Breast epithelium (tissue), 3 donors: Measurements from ENCODE around the gene RXFP4.

Experiments
- POLR2A ChIP-seq: fragments of 450-650 bp; IDR thresholded peaks from one replicate; pipeline ENCODE4 v1.6.1; 2016; ENCODE audit warnings: antibody characterized with exemption, mild to moderate bottlenecking, moderate library complexity
- TF ChIP-seq, protein P1 (sequence below), 3 donors: fragments of 450-650 bp; IDR thresholded peaks; one replicate each; pipeline ENCODE4 v1.5.1; 2016 to 2017; ENCODE audit warnings: antibody characterized with exemption in 3 of 3, mild to moderate bottlenecking in 3 of 3, moderate library complexity in 3 of 3

DNA sequence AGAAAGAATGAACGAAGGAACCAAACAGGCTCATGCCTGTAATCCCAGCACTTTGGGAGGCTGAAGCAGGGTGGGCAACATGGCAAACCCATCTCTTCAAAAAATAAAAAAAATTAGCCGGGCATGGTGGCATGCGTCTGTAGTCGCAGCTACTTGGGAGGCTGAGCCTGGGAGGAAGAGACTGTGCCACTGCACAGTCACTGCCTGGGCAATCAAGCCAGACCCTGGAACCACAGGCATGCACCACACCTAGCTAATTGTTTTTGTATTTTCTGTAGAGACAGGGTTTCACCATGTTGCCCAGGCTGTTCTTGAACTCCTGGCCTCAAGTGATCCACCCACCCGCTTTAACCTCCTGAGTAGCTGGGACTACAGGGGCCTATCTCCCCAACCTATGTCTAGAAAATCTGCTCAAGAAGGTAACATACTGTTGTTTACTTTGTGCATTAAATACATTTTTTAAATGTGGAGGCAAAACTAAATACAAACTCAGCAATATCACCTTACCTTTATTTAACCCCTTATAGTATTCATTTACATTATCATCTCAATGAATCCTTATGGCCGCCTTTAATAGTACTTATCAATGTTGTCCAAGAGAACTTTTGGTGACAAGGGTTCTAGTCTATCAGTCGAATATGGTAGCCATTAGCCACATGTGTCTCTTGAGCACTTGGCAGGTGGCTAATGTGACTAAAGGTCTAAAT is 10.0 kb upstream of the RXFP4 start:
- TF ChIP-seq, protein P1, sequence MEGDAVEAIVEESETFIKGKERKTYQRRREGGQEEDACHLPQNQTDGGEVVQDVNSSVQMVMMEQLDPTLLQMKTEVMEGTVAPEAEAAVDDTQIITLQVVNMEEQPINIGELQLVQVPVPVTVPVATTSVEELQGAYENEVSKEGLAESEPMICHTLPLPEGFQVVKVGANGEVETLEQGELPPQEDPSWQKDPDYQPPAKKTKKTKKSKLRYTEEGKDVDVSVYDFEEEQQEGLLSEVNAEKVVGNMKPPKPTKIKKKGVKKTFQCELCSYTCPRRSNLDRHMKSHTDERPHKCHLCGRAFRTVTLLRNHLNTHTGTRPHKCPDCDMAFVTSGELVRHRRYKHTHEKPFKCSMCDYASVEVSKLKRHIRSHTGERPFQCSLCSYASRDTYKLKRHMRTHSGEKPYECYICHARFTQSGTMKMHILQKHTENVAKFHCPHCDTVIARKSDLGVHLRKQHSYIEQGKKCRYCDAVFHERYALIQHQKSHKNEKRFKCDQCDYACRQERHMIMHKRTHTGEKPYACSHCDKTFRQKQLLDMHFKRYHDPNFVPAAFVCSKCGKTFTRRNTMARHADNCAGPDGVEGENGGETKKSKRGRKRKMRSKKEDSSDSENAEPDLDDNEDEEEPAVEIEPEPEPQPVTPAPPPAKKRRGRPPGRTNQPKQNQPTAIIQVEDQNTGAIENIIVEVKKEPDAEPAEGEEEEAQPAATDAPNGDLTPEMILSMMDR (IDR thresholded peaks at IDR 0.05) = no peak
- no peak for TF ChIP-seq POLR2A
